ENCODE data around the gene ZNF740. TPM values are rescaled to one million over a fixed set of nuclear protein-coding genes. Genes with fewer than 3 reads are reported as not detected.

Gene ZNF740
- total and polyA plus RNA-seq, 10 of the 15 experiments (the other 5 are each of a cell fraction or from before 2014, with no cell fraction given): 1.4 to 33.6 (median 11.3) TPM

DNA sequence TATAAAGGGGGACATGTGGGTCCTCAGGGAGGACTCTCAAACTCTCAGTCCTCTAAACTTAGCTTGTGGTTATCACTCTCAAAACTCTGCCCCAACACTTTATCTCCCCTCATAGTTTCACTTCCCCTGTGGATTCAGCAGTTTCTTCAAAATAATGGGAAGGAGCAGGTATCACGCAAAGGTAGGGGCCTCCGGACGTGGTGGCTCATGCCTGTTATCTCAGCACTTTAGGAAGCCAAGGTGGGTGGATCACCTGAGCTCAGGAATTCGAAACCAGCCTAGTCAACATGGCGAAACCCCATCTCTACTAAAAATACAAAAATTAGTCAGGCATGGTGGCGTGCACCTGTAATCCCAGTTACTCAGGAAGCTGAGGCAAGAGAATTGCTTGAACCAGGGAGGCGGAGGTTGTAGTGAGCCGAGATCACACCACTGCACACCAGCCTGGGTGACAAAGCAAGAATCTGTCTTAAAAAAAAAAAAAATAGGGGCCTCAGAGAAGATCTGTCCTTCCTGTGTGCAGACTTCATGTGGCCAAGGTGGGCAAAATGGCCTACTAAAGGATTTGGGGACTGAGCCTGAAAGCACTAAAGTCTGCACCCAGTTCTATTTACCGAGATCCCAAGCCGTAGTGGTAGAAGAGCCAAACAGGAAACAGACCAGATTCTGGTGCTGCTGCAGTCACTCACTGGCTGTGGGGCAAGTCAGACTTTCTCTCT lies 20.1 kb downstream of the ZNF740 start (continued):
- peak; percentile 31; the same call in 1 of the 2 replicates for TF ChIP-seq RAD51 (IDR thresholded peaks at IDR 0.05)
- TF ChIP-seq RELA (IDR thresholded peaks at IDR 0.05; ENCODE audit: borderline replicate concordance, partially characterized antibody): no peak
- TF ChIP-seq MTA2 (IDR thresholded peaks at IDR 0.05; ENCODE audit: low read depth): peak; percentile 90
- TF ChIP-seq, protein P1, sequence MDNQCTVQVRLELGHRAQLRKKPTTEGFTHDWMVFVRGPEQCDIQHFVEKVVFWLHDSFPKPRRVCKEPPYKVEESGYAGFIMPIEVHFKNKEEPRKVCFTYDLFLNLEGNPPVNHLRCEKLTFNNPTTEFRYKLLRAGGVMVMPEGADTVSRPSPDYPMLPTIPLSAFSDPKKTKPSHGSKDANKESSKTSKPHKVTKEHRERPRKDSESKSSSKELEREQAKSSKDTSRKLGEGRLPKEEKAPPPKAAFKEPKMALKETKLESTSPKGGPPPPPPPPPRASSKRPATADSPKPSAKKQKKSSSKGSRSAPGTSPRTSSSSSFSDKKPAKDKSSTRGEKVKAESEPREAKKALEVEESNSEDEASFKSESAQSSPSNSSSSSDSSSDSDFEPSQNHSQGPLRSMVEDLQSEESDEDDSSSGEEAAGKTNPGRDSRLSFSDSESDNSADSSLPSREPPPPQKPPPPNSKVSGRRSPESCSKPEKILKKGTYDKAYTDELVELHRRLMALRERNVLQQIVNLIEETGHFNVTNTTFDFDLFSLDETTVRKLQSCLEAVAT (IDR thresholded peaks at IDR 0.05): peak; percentile 71; the same call in 1 of the 2 replicates
- TF ChIP-seq JUNB (IDR thresholded peaks at IDR 0.05): peak; percentile 24; the same call in 1 of the 2 replicates
- no peak for TF ChIP-seq KDM1A (IDR thresholded peaks at IDR 0.05; ENCODE audit: borderline replicate concordance)
- peak; percentile 71; the same call in 1 of the 2 replicates for TF ChIP-seq ZBED1 (IDR thresholded peaks at IDR 0.05; ENCODE audit: borderline replicate concordance)
- no peak for TF ChIP-seq POLR2A (IDR thresholded peaks at IDR 0.05; ENCODE audit: low read depth, low read length)
- peak; percentile 93 for TF ChIP-seq FOXM1 (IDR thresholded peaks at IDR 0.05; ENCODE audit: low read depth, low read length)
- TF ChIP-seq, protein P2, sequence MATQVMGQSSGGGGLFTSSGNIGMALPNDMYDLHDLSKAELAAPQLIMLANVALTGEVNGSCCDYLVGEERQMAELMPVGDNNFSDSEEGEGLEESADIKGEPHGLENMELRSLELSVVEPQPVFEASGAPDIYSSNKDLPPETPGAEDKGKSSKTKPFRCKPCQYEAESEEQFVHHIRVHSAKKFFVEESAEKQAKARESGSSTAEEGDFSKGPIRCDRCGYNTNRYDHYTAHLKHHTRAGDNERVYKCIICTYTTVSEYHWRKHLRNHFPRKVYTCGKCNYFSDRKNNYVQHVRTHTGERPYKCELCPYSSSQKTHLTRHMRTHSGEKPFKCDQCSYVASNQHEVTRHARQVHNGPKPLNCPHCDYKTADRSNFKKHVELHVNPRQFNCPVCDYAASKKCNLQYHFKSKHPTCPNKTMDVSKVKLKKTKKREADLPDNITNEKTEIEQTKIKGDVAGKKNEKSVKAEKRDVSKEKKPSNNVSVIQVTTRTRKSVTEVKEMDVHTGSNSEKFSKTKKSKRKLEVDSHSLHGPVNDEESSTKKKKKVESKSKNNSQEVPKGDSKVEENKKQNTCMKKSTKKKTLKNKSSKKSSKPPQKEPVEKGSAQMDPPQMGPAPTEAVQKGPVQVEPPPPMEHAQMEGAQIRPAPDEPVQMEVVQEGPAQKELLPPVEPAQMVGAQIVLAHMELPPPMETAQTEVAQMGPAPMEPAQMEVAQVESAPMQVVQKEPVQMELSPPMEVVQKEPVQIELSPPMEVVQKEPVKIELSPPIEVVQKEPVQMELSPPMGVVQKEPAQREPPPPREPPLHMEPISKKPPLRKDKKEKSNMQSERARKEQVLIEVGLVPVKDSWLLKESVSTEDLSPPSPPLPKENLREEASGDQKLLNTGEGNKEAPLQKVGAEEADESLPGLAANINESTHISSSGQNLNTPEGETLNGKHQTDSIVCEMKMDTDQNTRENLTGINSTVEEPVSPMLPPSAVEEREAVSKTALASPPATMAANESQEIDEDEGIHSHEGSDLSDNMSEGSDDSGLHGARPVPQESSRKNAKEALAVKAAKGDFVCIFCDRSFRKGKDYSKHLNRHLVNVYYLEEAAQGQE (IDR thresholded peaks at IDR 0.05; ENCODE audit: low read depth, low read length): no peak
- TF ChIP-seq, protein P3, sequence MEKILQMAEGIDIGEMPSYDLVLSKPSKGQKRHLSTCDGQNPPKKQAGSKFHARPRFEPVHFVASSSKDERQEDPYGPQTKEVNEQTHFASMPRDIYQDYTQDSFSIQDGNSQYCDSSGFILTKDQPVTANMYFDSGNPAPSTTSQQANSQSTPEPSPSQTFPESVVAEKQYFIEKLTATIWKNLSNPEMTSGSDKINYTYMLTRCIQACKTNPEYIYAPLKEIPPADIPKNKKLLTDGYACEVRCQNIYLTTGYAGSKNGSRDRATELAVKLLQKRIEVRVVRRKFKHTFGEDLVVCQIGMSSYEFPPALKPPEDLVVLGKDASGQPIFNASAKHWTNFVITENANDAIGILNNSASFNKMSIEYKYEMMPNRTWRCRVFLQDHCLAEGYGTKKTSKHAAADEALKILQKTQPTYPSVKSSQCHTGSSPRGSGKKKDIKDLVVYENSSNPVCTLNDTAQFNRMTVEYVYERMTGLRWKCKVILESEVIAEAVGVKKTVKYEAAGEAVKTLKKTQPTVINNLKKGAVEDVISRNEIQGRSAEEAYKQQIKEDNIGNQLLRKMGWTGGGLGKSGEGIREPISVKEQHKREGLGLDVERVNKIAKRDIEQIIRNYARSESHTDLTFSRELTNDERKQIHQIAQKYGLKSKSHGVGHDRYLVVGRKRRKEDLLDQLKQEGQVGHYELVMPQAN (conservative IDR thresholded peaks at IDR 0.05): 0 out of 2 replicates have a peak, but pooled peaks have one; percentile 42
- TF ChIP-seq, protein P4, sequence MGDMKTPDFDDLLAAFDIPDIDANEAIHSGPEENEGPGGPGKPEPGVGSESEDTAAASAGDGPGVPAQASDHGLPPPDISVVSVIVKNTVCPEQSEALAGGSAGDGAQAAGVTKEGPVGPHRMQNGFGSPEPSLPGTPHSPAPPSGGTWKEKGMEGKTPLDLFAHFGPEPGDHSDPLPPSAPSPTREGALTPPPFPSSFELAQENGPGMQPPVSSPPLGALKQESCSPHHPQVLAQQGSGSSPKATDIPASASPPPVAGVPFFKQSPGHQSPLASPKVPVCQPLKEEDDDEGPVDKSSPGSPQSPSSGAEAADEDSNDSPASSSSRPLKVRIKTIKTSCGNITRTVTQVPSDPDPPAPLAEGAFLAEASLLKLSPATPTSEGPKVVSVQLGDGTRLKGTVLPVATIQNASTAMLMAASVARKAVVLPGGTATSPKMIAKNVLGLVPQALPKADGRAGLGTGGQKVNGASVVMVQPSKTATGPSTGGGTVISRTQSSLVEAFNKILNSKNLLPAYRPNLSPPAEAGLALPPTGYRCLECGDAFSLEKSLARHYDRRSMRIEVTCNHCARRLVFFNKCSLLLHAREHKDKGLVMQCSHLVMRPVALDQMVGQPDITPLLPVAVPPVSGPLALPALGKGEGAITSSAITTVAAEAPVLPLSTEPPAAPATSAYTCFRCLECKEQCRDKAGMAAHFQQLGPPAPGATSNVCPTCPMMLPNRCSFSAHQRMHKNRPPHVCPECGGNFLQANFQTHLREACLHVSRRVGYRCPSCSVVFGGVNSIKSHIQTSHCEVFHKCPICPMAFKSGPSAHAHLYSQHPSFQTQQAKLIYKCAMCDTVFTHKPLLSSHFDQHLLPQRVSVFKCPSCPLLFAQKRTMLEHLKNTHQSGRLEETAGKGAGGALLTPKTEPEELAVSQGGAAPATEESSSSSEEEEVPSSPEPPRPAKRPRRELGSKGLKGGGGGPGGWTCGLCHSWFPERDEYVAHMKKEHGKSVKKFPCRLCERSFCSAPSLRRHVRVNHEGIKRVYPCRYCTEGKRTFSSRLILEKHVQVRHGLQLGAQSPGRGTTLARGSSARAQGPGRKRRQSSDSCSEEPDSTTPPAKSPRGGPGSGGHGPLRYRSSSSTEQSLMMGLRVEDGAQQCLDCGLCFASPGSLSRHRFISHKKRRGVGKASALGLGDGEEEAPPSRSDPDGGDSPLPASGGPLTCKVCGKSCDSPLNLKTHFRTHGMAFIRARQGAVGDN (IDR thresholded peaks at IDR 0.05): peak; percentile 48; the same call in 1 of the 2 replicates
- TF ChIP-seq NBN (IDR thresholded peaks at IDR 0.05): peak; percentile 91
- peak; percentile 93 for TF ChIP-seq GATAD2B (conservative IDR thresholded peaks at IDR 0.05; ENCODE audit: low read depth)
- peak; percentile 98 for TF ChIP-seq NFXL1 (IDR thresholded peaks at IDR 0.05; ENCODE audit: borderline replicate concordance)

Measured in GM12878 (cell line).